Neuronal stem cell (in vitro differentiated cells): ENCODE data around the gene KLK7.
A peak's percentile ranks its signal among the peaks of the same experiment; 100 is the strongest.

Experiments
- DNase-seq: peaks from one replicate; pipeline ENCODE4 v3.0.0-alpha.2; 2013; ENCODE audit warnings: low spot score
- H2AFZ ChIP-seq: one replicate; pipeline ENCODE4 v1.6.1; 2013; ENCODE audit warnings: mild to moderate bottlenecking, low read length, inconsistent platforms
- H2AK5ac ChIP-seq: 2 replicates; pipeline ENCODE4 v1.6.1; 2013; ENCODE audit warnings: low read depth, mild to moderate bottlenecking, inconsistent platforms, low read length, moderate library complexity, mixed read lengths
- H2BK120ac ChIP-seq: 2 replicates; pipeline ENCODE4 v1.6.1; 2013; ENCODE audit warnings: low read depth, mild to moderate bottlenecking, inconsistent platforms, low read length, moderate library complexity, mixed read lengths
- H2BK12ac ChIP-seq: one replicate; pipeline ENCODE4 v1.6.1; 2013; ENCODE audit warnings: low read length, inconsistent platforms
- H2BK15ac ChIP-seq: 2 replicates; pipeline ENCODE4 v1.6.1; 2013; ENCODE audit warnings: mild to moderate bottlenecking, low read length, inconsistent platforms, mixed read lengths
- H2BK5ac ChIP-seq: one replicate; pipeline ENCODE4 v1.6.1; 2013; ENCODE audit warnings: inconsistent platforms, mild to moderate bottlenecking, low read length, moderate library complexity
- H3K14ac ChIP-seq: one replicate; pipeline ENCODE4 v1.6.1; 2013; ENCODE audit warnings: low read length, inconsistent platforms
- H3K18ac ChIP-seq: 2 replicates; pipeline ENCODE4 v1.6.1; 2013; ENCODE audit warnings: low read length, inconsistent platforms
- H3K23ac ChIP-seq: 2 replicates; pipeline ENCODE4 v1.6.1; 2013; ENCODE audit warnings: low read depth, mild to moderate bottlenecking, mixed read lengths, low read length, inconsistent platforms; ENCODE audit not compliant: poor library complexity
- H3K27ac ChIP-seq: replicated peaks from 3 replicates; pipeline ENCODE4 v1.5.1; 2013; ENCODE audit warnings: low read length, inconsistent platforms
- H3K27me3 ChIP-seq, 3 experiments: 2 replicates each; pipeline ENCODE4 v1.6.1; 2013; ENCODE audit warnings: low read length in 3 of 3, mild to moderate bottlenecking in 2 of 3, inconsistent platforms in 1 of 3, low read depth in 1 of 3, mixed read lengths in 1 of 3, moderate library complexity in 1 of 3; ENCODE audit not compliant: control insufficient read depth in 3 of 3, insufficient read depth in 3 of 3
- H3K36me3 ChIP-seq, 2 donors: replicated peaks in 1 of 2; 2 replicates each; pipeline ENCODE4 v1.6.1; 2013; ENCODE audit warnings: low read length in 2 of 2; ENCODE audit not compliant: control insufficient read depth in 2 of 2, insufficient read depth in 2 of 2
- H3K4ac ChIP-seq: 2 replicates; pipeline ENCODE4 v1.6.1; 2013; ENCODE audit warnings: inconsistent platforms, mild to moderate bottlenecking, low read length, moderate library complexity
- H3K4me1 ChIP-seq, 2 donors: 1 replicate in 1 of 2; 2 replicates in 1 of 2; pipeline ENCODE4 v1.6.1; 2013; ENCODE audit warnings: low read length in 2 of 2, low read depth in 1 of 2; ENCODE audit not compliant: control insufficient read depth in 2 of 2, insufficient read depth in 1 of 2
- H3K4me2 ChIP-seq: one replicate; pipeline ENCODE4 v1.6.1; 2013; ENCODE audit warnings: mild to moderate bottlenecking, low read length, inconsistent platforms; ENCODE audit not compliant: insufficient read depth, poor library complexity, severe bottlenecking
- H3K4me3 ChIP-seq, 2 donors: 2 replicates each; pipeline ENCODE4 v1.5.1; 2013; ENCODE audit warnings: low read length in 2 of 2, mild to moderate bottlenecking in 2 of 2, inconsistent platforms in 1 of 2, moderate library complexity in 1 of 2
- H3K79me1 ChIP-seq: one replicate; pipeline ENCODE4 v1.6.1; 2013; ENCODE audit warnings: low read depth, mild to moderate bottlenecking, inconsistent platforms, low read length, moderate library complexity
- H3K9ac ChIP-seq: one replicate; pipeline ENCODE4 v1.6.1; 2013; ENCODE audit warnings: mild to moderate bottlenecking, low read depth, low read length, inconsistent platforms; ENCODE audit not compliant: poor library complexity
- H3K9me3 ChIP-seq, 2 donors: replicated peaks in 1 of 2; 2 replicates each; pipeline versions ENCODE3 to v1.6.1; 2013; ENCODE audit warnings: low read length in 2 of 2, mild to moderate bottlenecking in 2 of 2, inconsistent platforms in 1 of 2, low read depth in 1 of 2, mixed read lengths in 1 of 2, moderate library complexity in 1 of 2; ENCODE audit not compliant: control insufficient read depth in 2 of 2, insufficient read depth in 1 of 2
- H4K8ac ChIP-seq: one replicate; pipeline ENCODE4 v1.6.1; 2013; ENCODE audit warnings: low read depth, mild to moderate bottlenecking, inconsistent platforms, low read length, moderate library complexity
- H4K91ac ChIP-seq: one replicate; pipeline ENCODE4 v1.6.1; 2013; ENCODE audit warnings: low read length, low read depth, mild to moderate bottlenecking, inconsistent platforms; ENCODE audit not compliant: poor library complexity
- WGBS, 2 donors: extraction: QIAGEN DNeasy Blood & Tissue Kit; methylation state at CpG; one replicate each; pipeline ENCODE4 v1.1.7; 2013; ENCODE audit warnings: missing lambda C conversion rate in 2 of 2, mixed read lengths in 1 of 2; ENCODE audit not compliant: insufficient read length in 2 of 2, insufficient replicate concordance in 1 of 2; ENCODE audit errors: extremely low coverage in 2 of 2; 5-methylcytosine and 5-hydroxymethylcytosine counted together

KLK7 gene

GRCh38 chr19:50959731-50960500, 23.8 kb downstream of the KLK7 start:
- DNase-seq = no peak
- H3K27me3 ChIP-seq = no peaks in the 10 kb centered on the region
- H3K27ac ChIP-seq = no peak overlapping the region
- no peak overlapping the region for H2BK120ac ChIP-seq
- no peak overlapping the region for H3K4ac ChIP-seq
- no peak overlapping the region for H3K23ac ChIP-seq
- no peak overlapping the region for H3K14ac ChIP-seq
- H2BK5ac ChIP-seq = no peak overlapping the region
- H2AFZ ChIP-seq = no peak overlapping the region
- WGBS, 2 donors = no CpG with 5 or more reads among the region's 9 CpGs
- no peak overlapping the region for H2BK12ac ChIP-seq
- H4K91ac ChIP-seq = no peak overlapping the region
- no peak overlapping the region for H3K18ac ChIP-seq
- no peaks in the 10 kb centered on the region for H3K4me1 ChIP-seq
- no peaks in the 10 kb centered on the region for H3K79me1 ChIP-seq
- H3K9me3 ChIP-seq = peaks cover 0 to 3% of the 10 kb centered on the region in 2 donors
- H3K4me2 ChIP-seq = no peak overlapping the region
- no peaks in the 10 kb centered on the region for H3K36me3 ChIP-seq
- no peak overlapping the region for H2AK5ac ChIP-seq
- H3K4me3 ChIP-seq = no peak overlapping the region
- H3K9ac ChIP-seq = no peak overlapping the region
- H4K8ac ChIP-seq = no peak overlapping the region
- H2BK15ac ChIP-seq = no peak overlapping the region

GRCh38 chr19:50957587-50957986, 26.1 kb downstream of the KLK7 start:
- no peak overlapping the region for H3K9ac ChIP-seq
- H2AK5ac ChIP-seq = no peak overlapping the region
- H3K4me2 ChIP-seq = no peak overlapping the region
- H2BK5ac ChIP-seq = no peak overlapping the region
- H2BK120ac ChIP-seq = peak overlapping the region; percentile 72
- H3K9me3 ChIP-seq = peaks cover 0 to 3% of the 10 kb centered on the region in 2 donors
- H3K23ac ChIP-seq = no peak overlapping the region
- no peaks in the 10 kb centered on the region for H3K36me3 ChIP-seq
- no peaks in the 10 kb centered on the region for H3K27me3 ChIP-seq
- DNase-seq = no peak
- H4K91ac ChIP-seq = no peak overlapping the region
- no peak overlapping the region for H2BK12ac ChIP-seq
- no peak overlapping the region for H3K18ac ChIP-seq
- no peak overlapping the region for H4K8ac ChIP-seq
- H3K4ac ChIP-seq = no peak overlapping the region
- no peaks in the 10 kb centered on the region for H3K79me1 ChIP-seq
- no peak overlapping the region for H2BK15ac ChIP-seq
- H3K4me3 ChIP-seq = peak overlapping the region in 1 of 2 donors; percentile 14
- H3K14ac ChIP-seq = peak overlapping the region; percentile 2
- H3K4me1 ChIP-seq = no peaks in the 10 kb centered on the region
- WGBS, 2 donors = no CpG with 5 or more reads among the region's 8 CpGs
- H3K27ac ChIP-seq = no peak overlapping the region
- no peak overlapping the region for H2AFZ ChIP-seq

GRCh38 chr19:50952910-50953309, 30.8 kb downstream of the KLK7 start, which contains the start of gene KLK5:
Gene KLK5 (minus strand): TSS chr19:50953038. CDS start chr19:50952657, 381 bp downstream.
- no peak within 1 kb of the TSS for H2BK5ac ChIP-seq
- H2AK5ac ChIP-seq = peak within 1 kb of the TSS; percentile 37
- DNase-seq = no peak
- no peaks in the 10 kb centered on the region for H3K36me3 ChIP-seq
- H3K14ac ChIP-seq = no peak within 1 kb of the TSS
- H3K4me2 ChIP-seq = no peak within 1 kb of the TSS
- no CpG with 5 or more reads among the region's 7 CpGs for WGBS, 2 donors
- H2AFZ ChIP-seq = no peak within 1 kb of the TSS
- peak within 1 kb of the TSS in 1 of 2 donors; percentile 41 for H3K4me3 ChIP-seq
- H3K79me1 ChIP-seq = no peaks in the 10 kb centered on the region
- no peaks in the 10 kb centered on the region for H3K9me3 ChIP-seq
- no peak within 1 kb of the TSS for H4K8ac ChIP-seq
- H4K91ac ChIP-seq = no peak within 1 kb of the TSS
- H3K18ac ChIP-seq = peak within 1 kb of the TSS; percentile 57
- H2BK120ac ChIP-seq = no peak within 1 kb of the TSS
- H3K4me1 ChIP-seq = no peaks in the 10 kb centered on the region
- H3K4ac ChIP-seq = no peak within 1 kb of the TSS
- H2BK15ac ChIP-seq = no peak within 1 kb of the TSS
- no peak within 1 kb of the TSS for H3K27ac ChIP-seq
- H2BK12ac ChIP-seq = no peak within 1 kb of the TSS
- H3K9ac ChIP-seq = peak within 1 kb of the TSS; percentile 45
- H3K27me3 ChIP-seq = peaks cover 0 to 3% (median 0%) of the 10 kb centered on the region in 3 experiments
- no peak within 1 kb of the TSS for H3K23ac ChIP-seq

- no peak overlapping the region for H4K8ac ChIP-seq
- no peak overlapping the region for H3K14ac ChIP-seq
- H3K27me3 ChIP-seq = peaks cover 0 to 3% (median 0%) of the 10 kb centered on the region in 3 experiments
- H2BK15ac ChIP-seq = no peak overlapping the region
- H3K4me1 ChIP-seq = no peaks in the 10 kb centered on the region
- H3K79me1 ChIP-seq = no peaks in the 10 kb centered on the region
- no peak overlapping the region for H2AFZ ChIP-seq
- H4K91ac ChIP-seq = no peak overlapping the region
- peak overlapping the region; percentile 37 for H3K4ac ChIP-seq
- H3K23ac ChIP-seq = no peak overlapping the region
- H3K36me3 ChIP-seq = no peaks in the 10 kb centered on the region
- H3K9ac ChIP-seq = no peak overlapping the region
- no peak overlapping the region for H3K4me2 ChIP-seq
- no peak for DNase-seq
- no peak overlapping the region for H2AK5ac ChIP-seq
- no CpG with 5 or more reads among the region's 19 CpGs for WGBS, 2 donors
- no peak overlapping the region for H3K18ac ChIP-seq
- no peak overlapping the region for H2BK120ac ChIP-seq
- no peak overlapping the region for H3K27ac ChIP-seq
- H3K9me3 ChIP-seq = no peaks in the 10 kb centered on the region
- peak overlapping the region; percentile 58 for H2BK12ac ChIP-seq
- H2BK5ac ChIP-seq = no peak overlapping the region
- no peak overlapping the region for H3K4me3 ChIP-seq
These were observed 33.9 kb downstream of the KLK7 start for GRCh38 chr19:50949861-50950260.
